Vagina (tissue), 2 donors: ENCODE results near the gene NFIB.

Experiments used
- CTCF ChIP-seq, 3 experiments: fragments of 450-650 bp in 2 of 3; fragments of 200-600 bp in 1 of 3; sonication (generic) in 1 of 3; IDR thresholded peaks; one replicate each; pipeline ENCODE4 v1.5.1; 2017 to 2019; ENCODE audit warnings: antibody characterized with exemption in 3 of 3, mild to moderate bottlenecking in 2 of 3, moderate library complexity in 2 of 3
- POLR2A ChIP-seq, 2 donors: fragments of 450-650 bp; IDR thresholded peaks; one replicate each; pipeline ENCODE4 v1.6.1; 2017; ENCODE audit warnings: antibody characterized with exemption in 2 of 2, mild to moderate bottlenecking in 2 of 2, moderate library complexity in 2 of 2

GRCh38 chr9:14223081-14223480 is 90.9 kb downstream of the NFIB start:
- no peak for TF ChIP-seq POLR2A (IDR thresholded peaks at IDR 0.05)
- TF ChIP-seq CTCF (IDR thresholded peaks at IDR 0.05) = no peak
